A549 (cell line): ENCODE results near the gene TFEB. TPM values are rescaled to one million over a fixed set of nuclear protein-coding genes. Genes with fewer than 3 reads are reported as not detected.

ENCODE experiments used
- ATAC-seq, 2 experiments: fragments of 200-7000 bp in 1 of 2; fragments of >200 bp in 1 of 2; cut with Nextera tagmentation in 1 of 2; cut with Tn5 transposase in 1 of 2; 3 replicates each; pipeline versions ENCODE4 v1.8.0 to v1.9.1; 2018 to 2020; ENCODE audit warnings: mild to moderate bottlenecking in 1 of 2, moderate library complexity in 1 of 2
- CTCF ChIA-PET: fragments of 300-600 bp; sonication (Branson Sonifier 250); formaldehyde crosslinking; extraction: SDS; loops from one replicate; lab custom pipeline; 2021; ENCODE audit warnings: antibody characterized with exemption, inconsistent platforms; lab: Yijun Ruan, JAX
- POLR2A ChIA-PET: fragments of 350-600 bp; formaldehyde crosslinking; extraction: SDS; loops from one replicate; lab custom pipeline; 2021; ENCODE audit warnings: antibody characterized with exemption, inconsistent platforms; lab: Yijun Ruan, JAX
- DNase-seq, 2 experiments: peaks; one replicate each; pipeline versions ENCODE4 v3.0.0 to v3.0.0-alpha.2; 2011 to 2016; ENCODE audit warnings: low read depth in 1 of 2, low spot score in 1 of 2
- FAIRE-seq: peaks from 2 replicates; lab custom pipeline; 2011; peaks lifted over from hg19 to GRCh38; lab: Jason Lieb, UNC
- H3K27ac ChIP-seq, 2 experiments: fragments of >200 bp; sonication (Bioruptor Twin); formaldehyde crosslinking; 3 replicates each; pipeline ENCODE4 v1.5.1; 2016 to 2017
- H3K4me1 ChIP-seq: fragments of >200 bp; sonication (Bioruptor Twin); formaldehyde crosslinking; 3 replicates; pipeline ENCODE4 v1.6.1; 2016
- H3K4me2 ChIP-seq: fragments of >200 bp; sonication (Bioruptor Twin); formaldehyde crosslinking; 3 replicates; pipeline ENCODE4 v1.6.1; 2016
- H3K4me3 ChIP-seq: fragments of >200 bp; sonication (Bioruptor Twin); formaldehyde crosslinking; 3 replicates; pipeline ENCODE4 v1.5.1; 2016
- H3K9me3 ChIP-seq: fragments of >200 bp; sonication (Bioruptor Twin); formaldehyde crosslinking; 3 replicates; pipeline ENCODE4 v1.6.1; 2016
- ATOH8 ChIP-seq: fragments of 250-450 bp; sonication (Bioruptor Pico); IDR thresholded peaks from 2 replicates; pipeline ENCODE4 v1.5.0; 2020; ENCODE audit warnings: low read depth, mild to moderate bottlenecking, moderate library complexity
- BHLHE40 ChIP-seq: IDR thresholded peaks from 2 replicates; pipeline ENCODE4 v1.6.1; 2012; ENCODE audit warnings: low read depth, low read length, inconsistent platforms
- CHD2 ChIP-seq: fragments of 150-350 bp; IDR thresholded peaks from 2 replicates; pipeline ENCODE4 v1.6.1; 2014; ENCODE audit warnings: low read length; ENCODE audit not compliant: partially characterized antibody
- CHD4 ChIP-seq: fragments of 200-600 bp; sonication (generic); IDR thresholded peaks from 2 replicates; pipeline ENCODE4 v1.6.1; 2016; ENCODE audit warnings: antibody characterized with exemption, mild to moderate bottlenecking, borderline replicate concordance
- EHMT2 ChIP-seq: fragments of 200-600 bp; sonication (generic); IDR thresholded peaks from 2 replicates; pipeline ENCODE4 v1.6.1; 2016; ENCODE audit warnings: antibody characterized with exemption, low read depth, mild to moderate bottlenecking, moderate library complexity
- HMGXB4 ChIP-seq: fragments of 250-450 bp; sonication (Bioruptor Pico); IDR thresholded peaks from 2 replicates; pipeline ENCODE4 v1.5.0; 2021; ENCODE audit warnings: mild to moderate bottlenecking, moderate library complexity, borderline replicate concordance
- HOXB13 ChIP-seq: fragments of 250-450 bp; sonication (Bioruptor Pico); IDR thresholded peaks from 2 replicates; pipeline ENCODE4 v1.5.0; 2020; ENCODE audit warnings: low read depth, mild to moderate bottlenecking, moderate library complexity
- MAFK ChIP-seq: fragments of 450-650 bp; IDR thresholded peaks from 2 replicates; pipeline ENCODE4 v1.6.1; 2014; ENCODE audit not compliant: partially characterized antibody
- RAD21 ChIP-seq, 2 experiments: fragments of >200 bp in 1 of 2; sonication (Bioruptor Twin) in 1 of 2; formaldehyde crosslinking in 1 of 2; IDR thresholded peaks in 1 of 2; conservative IDR thresholded peaks in 1 of 2; 2 replicates in 1 of 2; 3 replicates in 1 of 2; pipeline ENCODE4 v1.6.1; 2012 to 2018; ENCODE audit warnings: inconsistent platforms in 1 of 2
- RCOR1 ChIP-seq: fragments of 150-350 bp; IDR thresholded peaks from 2 replicates; pipeline ENCODE4 v1.6.1; 2014; ENCODE audit warnings: antibody characterized with exemption, low read length, low read depth
- ZFP36 ChIP-seq: fragments of 450-650 bp; IDR thresholded peaks from 2 replicates; pipeline ENCODE4 v1.6.1; 2014; ENCODE audit warnings: borderline replicate concordance; ENCODE audit not compliant: partially characterized antibody
- WGBS: methylation state at CpG from one replicate; pipeline ENCODE4 v1.1.6; 2017; ENCODE audit errors: missing lambda C conversion rate; 5-methylcytosine and 5-hydroxymethylcytosine counted together
- polyA plus RNA-seq, 4 experiments: library from polyadenylated mRNA; depleted of rRNA in 3 of 4; stranded (reverse); fragments of >200 nt; fragmentation: RNase III in 1 of 4; extraction: RNeasy Plus Mini Kit Qiagen cat#74134 plus additional on column Dnase treatment in 1 of 4; gene quantifications; 2 replicates in 3 of 4; 3 replicates in 1 of 4; pipeline ENCODE4 v1.2.3, GENCODE V29; 2011 to 2017

Gene TFEB
- polyA plus RNA-seq, 2 of the 4 experiments (the other 2 are of a cell fraction) = 3.1 to 6.1 TPM

DNA sequence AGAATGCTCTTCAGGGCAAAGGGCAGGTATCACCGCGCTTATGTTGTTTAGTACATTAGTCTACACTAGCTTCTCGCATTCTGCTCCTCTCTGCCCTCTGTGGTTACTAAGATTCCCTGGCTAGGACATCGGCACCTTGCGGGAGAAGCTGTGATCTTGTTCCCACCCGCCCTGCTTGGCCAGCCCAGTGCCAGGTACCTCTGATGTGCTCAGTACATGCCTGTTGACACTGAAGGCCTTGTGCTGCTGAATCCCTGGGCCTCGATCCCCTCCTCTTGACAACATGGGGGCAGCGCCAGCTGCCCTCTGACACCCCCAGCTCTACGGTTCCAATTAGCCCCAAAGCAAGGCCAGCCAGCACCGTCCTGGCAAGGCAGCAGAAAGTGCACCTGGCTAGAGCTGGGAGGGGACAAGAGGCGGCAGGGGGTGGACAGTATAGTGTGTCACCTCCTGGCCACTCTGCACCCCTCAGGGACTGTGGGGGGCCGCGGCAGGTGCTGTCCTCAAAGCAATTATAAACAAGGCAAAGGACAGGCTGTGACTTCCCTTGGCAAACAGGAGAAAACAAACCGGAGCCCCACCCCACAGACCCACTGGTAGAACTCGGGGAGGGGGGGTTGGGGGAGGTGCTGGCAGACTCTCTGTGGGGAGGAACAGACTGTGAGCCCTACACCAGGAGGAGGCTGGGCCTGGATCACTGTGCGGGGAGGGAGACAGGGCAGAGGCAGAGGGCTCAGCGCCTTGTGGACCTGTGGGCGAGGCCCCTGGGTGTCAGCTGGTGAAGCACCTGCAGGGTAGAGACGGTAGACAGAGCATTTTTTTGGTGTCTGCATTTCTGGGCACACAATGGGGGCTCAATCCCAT lies 7.1 kb downstream of the TFEB start (continued):
- TF ChIP-seq BHLHE40 (no peak), HMGXB4 (CRISPR knock-in tag) (no peak), EHMT2 (no peak), ZFP36 (no peak), HOXB13 (CRISPR knock-in tag) (no peak)

DNA sequence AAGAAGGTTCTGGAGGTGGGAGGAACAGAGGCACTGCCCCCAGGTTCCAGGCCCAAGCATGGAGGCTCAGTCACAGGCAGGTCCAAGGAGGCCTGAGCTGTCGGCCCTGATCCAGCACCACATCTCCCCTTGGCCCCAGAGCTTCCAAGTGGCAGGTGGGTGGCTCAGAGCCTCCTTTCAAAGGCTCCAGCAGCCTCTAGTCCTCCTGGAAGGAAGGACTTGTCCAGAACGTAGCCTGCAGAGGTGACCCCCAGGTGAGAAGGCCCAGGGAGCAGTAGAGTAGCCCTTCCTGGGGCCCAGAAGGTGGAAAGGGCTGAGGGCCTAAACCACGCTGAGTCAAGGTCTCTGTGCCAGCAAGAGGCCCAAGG lies 7.7 kb downstream of the TFEB start:
- 97% methylated on average over 3 of the region's 3 CpGs for WGBS
- Histone ChIP-seq H3K27ac (peak overlapping the region in 1 of 2 experiments; percentile 43; a peak in 1 of 6 replicates), H3K4me3 (no peak overlapping the region), H3K4me2 (no peak overlapping the region)
- FAIRE-seq = no peak
- no peak for DNase-seq
- no peak for TF ChIP-seq RAD21 (conservative IDR thresholded peaks at IDR 0.05 in 1 of 2, IDR thresholded peaks at IDR 0.05 in 1 of 2)
- TF ChIP-seq, all 56 proteins: peak for 0
- no peak for ATAC-seq
- H3K9me3 ChIP-seq = no peaks in the 10 kb centered on the region
- H3K4me1 ChIP-seq = peaks cover 35% of the 10 kb centered on the region
- ChIA-PET CTCF (interaction anchor here (0.8 to 1.3 kb wide), 2 partner anchors 46 to 59 kb away, joined by 3 read pairs; no protein-coding TSS in a partner anchor), POLR2A (no interaction called here)

GRCh38 chr6:41726876-41727275 lies 8.5 kb downstream of the TFEB start:
- Histone ChIP-seq H3K4me3 (no peak overlapping the region), H3K4me1 (peaks cover 34% of the 10 kb centered on the region), H3K4me2 (no peak overlapping the region), H3K9me3 (no peaks in the 10 kb centered on the region), H3K27ac (no peak overlapping the region)
- ATAC-seq (no peak), DNase-seq (no peak), FAIRE-seq (no peak)
- POLR2A ChIA-PET = no interaction called here
- CTCF ChIA-PET = no interaction called here
- WGBS = 64% methylated on average over 5 of the region's 7 CpGs
- TF ChIP-seq HMGXB4 (CRISPR knock-in tag) (no peak), MAFK (no peak), CHD2 (no peak), ZFP36 (no peak), CHD4 (no peak), RCOR1 (no peak), ATOH8 (CRISPR knock-in tag) (no peak)
